Liver (tissue), 3 donors: ENCODE measurements around the gene CCDC187.

Source experiments
- ATF3 ChIP-seq: IDR thresholded peaks from 2 replicates; pipeline ENCODE4 v1.6.1; 2016; ENCODE audit warnings: antibody characterized with exemption
- EGR1 ChIP-seq, 2 donors: IDR thresholded peaks; 2 replicates each; pipeline ENCODE4 v1.6.1; 2016 to 2018; ENCODE audit warnings: antibody characterized with exemption in 2 of 2, low read depth in 2 of 2
- FOXA2 ChIP-seq: IDR thresholded peaks from 2 replicates; pipeline ENCODE4 v1.6.1; 2016; ENCODE audit warnings: antibody characterized with exemption
- GABPA ChIP-seq, 2 donors: IDR thresholded peaks in 1 of 2; conservative IDR thresholded peaks in 1 of 2; 2 replicates each; pipeline ENCODE4 v1.6.1; 2016; ENCODE audit warnings: antibody characterized with exemption in 2 of 2, mild to moderate bottlenecking in 1 of 2, moderate library complexity in 1 of 2
- JUND ChIP-seq, 2 donors: IDR thresholded peaks; 2 replicates each; pipeline ENCODE4 v1.6.1; 2016; ENCODE audit warnings: antibody characterized with exemption in 2 of 2
- RAD21 ChIP-seq, 2 donors: IDR thresholded peaks; 2 replicates each; pipeline ENCODE4 v1.6.1; 2016; ENCODE audit warnings: antibody characterized with exemption in 2 of 2, mild to moderate bottlenecking in 2 of 2
- REST ChIP-seq: IDR thresholded peaks from 2 replicates; pipeline ENCODE4 v1.6.1; 2016; ENCODE audit warnings: antibody characterized with exemption, mild to moderate bottlenecking
- RXRA ChIP-seq, 2 donors: IDR thresholded peaks; 2 replicates each; pipeline ENCODE4 v1.6.1; 2017 to 2018; ENCODE audit warnings: antibody characterized with exemption in 2 of 2, mild to moderate bottlenecking in 1 of 2
- SP1 ChIP-seq: IDR thresholded peaks from 2 replicates; pipeline ENCODE4 v1.6.1; 2018; ENCODE audit warnings: antibody characterized with exemption, mild to moderate bottlenecking
- TAF1 ChIP-seq: conservative IDR thresholded peaks from 2 replicates; pipeline ENCODE4 v1.6.1; 2016; ENCODE audit warnings: antibody characterized with exemption, mild to moderate bottlenecking
- YY1 ChIP-seq: IDR thresholded peaks from 2 replicates; pipeline ENCODE4 v1.6.1; 2016; ENCODE audit warnings: antibody characterized with exemption, mild to moderate bottlenecking
- TF ChIP-seq, protein P1 (sequence below): fragments of 150-350 bp; IDR thresholded peaks from 2 replicates; pipeline ENCODE4 v1.5.1; 2017; ENCODE audit warnings: improper control_type of control experiment, low read depth, low read length; ENCODE audit not compliant: missing input control
- TF ChIP-seq, protein P2 (sequence below): IDR thresholded peaks from 2 replicates; pipeline ENCODE4 v1.6.1; 2016; ENCODE audit warnings: antibody characterized with exemption
- TF ChIP-seq, protein P3 (sequence below): IDR thresholded peaks from 2 replicates; pipeline ENCODE4 v1.6.1; 2016; ENCODE audit warnings: antibody characterized with exemption
- donor health status: healthy.
- donor health status: healthy.

DNA sequence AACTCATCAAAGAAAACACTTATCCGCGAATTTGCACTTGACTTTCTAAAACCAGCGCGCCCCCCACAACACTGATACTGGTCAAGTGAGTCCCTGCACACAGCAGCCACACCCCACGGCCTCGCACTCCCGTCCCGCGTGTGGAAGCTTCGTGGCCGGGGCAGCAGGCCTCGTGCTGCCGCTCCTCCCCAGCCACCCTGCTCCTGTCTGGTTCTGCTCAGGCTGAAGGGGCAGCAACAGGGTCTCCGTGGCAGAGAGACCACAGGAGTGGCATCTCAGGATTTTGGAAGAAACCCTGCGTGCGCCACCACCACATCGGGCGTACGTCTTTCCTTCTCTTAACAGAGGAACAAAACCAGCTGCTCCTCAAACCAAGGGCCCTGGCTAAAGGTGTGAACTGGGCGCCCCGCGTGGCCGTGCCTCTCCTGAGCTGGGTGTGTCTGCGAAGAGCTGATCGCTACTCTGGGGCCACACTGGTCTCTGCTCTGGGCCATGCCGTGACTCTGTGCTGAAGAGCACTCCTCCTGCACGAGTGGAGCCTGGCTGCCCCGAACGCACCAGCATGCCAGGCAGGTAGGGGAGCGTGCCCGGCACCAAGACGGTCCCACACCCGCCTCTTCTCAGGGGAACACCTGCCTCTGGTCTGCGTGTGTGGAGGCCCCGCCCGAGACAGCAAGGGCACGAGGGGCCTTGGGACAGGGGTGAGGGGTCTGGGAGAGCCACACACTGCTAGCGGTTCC lies 81.6 kb downstream of the CCDC187 start:
- TF ChIP-seq, protein P1, sequence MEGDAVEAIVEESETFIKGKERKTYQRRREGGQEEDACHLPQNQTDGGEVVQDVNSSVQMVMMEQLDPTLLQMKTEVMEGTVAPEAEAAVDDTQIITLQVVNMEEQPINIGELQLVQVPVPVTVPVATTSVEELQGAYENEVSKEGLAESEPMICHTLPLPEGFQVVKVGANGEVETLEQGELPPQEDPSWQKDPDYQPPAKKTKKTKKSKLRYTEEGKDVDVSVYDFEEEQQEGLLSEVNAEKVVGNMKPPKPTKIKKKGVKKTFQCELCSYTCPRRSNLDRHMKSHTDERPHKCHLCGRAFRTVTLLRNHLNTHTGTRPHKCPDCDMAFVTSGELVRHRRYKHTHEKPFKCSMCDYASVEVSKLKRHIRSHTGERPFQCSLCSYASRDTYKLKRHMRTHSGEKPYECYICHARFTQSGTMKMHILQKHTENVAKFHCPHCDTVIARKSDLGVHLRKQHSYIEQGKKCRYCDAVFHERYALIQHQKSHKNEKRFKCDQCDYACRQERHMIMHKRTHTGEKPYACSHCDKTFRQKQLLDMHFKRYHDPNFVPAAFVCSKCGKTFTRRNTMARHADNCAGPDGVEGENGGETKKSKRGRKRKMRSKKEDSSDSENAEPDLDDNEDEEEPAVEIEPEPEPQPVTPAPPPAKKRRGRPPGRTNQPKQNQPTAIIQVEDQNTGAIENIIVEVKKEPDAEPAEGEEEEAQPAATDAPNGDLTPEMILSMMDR = no peak
- TF ChIP-seq JUND (IDR thresholded peaks at IDR 0.05) = no peak
- TF ChIP-seq EGR1 (IDR thresholded peaks at IDR 0.05; ENCODE audit: low read depth in 2 of 2) = no peak
- TF ChIP-seq RAD21 (IDR thresholded peaks at IDR 0.05) = no peak
- no peak for TF ChIP-seq TAF1
- no peak for TF ChIP-seq GABPA (IDR thresholded peaks at IDR 0.05 in 1 of 2, conservative IDR thresholded peaks at IDR 0.05 in 1 of 2)
- TF ChIP-seq, protein P2, sequence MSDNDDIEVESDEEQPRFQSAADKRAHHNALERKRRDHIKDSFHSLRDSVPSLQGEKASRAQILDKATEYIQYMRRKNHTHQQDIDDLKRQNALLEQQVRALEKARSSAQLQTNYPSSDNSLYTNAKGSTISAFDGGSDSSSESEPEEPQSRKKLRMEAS = no peak
- TF ChIP-seq ATF3 = no peak
- no peak for TF ChIP-seq YY1
- no peak for TF ChIP-seq REST
- TF ChIP-seq FOXA2 = no peak
- TF ChIP-seq, protein P3, sequence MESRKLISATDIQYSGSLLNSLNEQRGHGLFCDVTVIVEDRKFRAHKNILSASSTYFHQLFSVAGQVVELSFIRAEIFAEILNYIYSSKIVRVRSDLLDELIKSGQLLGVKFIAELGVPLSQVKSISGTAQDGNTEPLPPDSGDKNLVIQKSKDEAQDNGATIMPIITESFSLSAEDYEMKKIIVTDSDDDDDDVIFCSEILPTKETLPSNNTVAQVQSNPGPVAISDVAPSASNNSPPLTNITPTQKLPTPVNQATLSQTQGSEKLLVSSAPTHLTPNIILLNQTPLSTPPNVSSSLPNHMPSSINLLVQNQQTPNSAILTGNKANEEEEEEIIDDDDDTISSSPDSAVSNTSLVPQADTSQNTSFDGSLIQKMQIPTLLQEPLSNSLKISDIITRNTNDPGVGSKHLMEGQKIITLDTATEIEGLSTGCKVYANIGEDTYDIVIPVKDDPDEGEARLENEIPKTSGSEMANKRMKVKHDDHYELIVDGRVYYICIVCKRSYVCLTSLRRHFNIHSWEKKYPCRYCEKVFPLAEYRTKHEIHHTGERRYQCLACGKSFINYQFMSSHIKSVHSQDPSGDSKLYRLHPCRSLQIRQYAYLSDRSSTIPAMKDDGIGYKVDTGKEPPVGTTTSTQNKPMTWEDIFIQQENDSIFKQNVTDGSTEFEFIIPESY = no peak
- TF ChIP-seq SP1 = no peak
- no peak for TF ChIP-seq RXRA (IDR thresholded peaks at IDR 0.05)
